Measurements from ENCODE around the gene TSACC.

TSACC gene

GRCh38 chr1:156394082-156394481 is 55.8 kb downstream of the TSACC start:
- no peak for DNase-seq (ENCODE audit: low read depth)

DNA sequence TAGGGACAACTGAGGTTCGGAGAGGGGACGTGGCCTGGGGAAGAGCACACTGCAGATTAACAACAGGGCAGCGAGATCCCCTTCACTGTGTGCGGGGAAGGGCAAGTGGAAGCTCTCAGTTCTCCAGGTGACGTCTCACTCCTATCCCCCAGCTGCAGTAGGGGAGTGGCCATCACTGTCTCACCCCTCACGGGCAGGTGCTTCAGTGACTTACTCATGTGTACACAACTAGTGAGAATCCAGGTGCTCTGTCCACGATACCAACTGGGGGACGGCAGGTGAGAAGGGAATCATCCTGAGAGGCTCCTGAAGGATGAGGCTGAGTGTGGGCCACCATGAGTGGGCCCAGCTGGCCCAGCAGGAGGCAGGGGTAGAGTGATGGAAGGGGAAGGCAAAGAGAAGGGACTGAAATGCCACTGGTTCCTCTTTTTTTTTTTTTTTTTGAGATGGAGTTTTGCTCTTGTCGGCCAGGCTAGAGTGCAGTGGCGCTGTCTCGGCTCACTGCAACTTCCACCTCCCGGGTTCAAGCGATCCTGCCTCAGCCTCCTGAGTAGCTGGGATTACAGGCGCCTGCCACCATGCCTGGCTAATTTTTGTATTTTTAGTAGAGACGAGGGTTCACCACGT is 56.6 kb downstream of the TSACC start:
- DNase-seq (ENCODE audit: low read depth), result no peak

Data from ELR (cell line).